LNCAP (cell line): Measurements from ENCODE around the gene HMCN2.

Experiments used
- CTCF ChIP-seq: fragments of 450-650 bp; IDR thresholded peaks from 2 replicates; pipeline ENCODE4 v1.5.1; 2017; ENCODE audit warnings: mild to moderate bottlenecking

HMCN2 gene

GRCh38 chr9:130291474-130291873 lies 25.9 kb downstream of the HMCN2 start:
- TF ChIP-seq CTCF, result no peak

GRCh38 chr9:130292106-130292505 lies 26.5 kb downstream of the HMCN2 start:
- TF ChIP-seq CTCF, result no peak

GRCh38 chr9:130294664-130295063 lies 29.1 kb downstream of the HMCN2 start:
- no peak for TF ChIP-seq CTCF

- TF ChIP-seq CTCF, result no peak
Measured at GRCh38 chr9:130295431-130295830, 29.9 kb downstream of the HMCN2 start.

- no peak for TF ChIP-seq CTCF
Measured at GRCh38 chr9:130295945-130296782, 30.6 kb downstream of the HMCN2 start.

GRCh38 chr9:130296783-130297055 lies 31.2 kb downstream of the HMCN2 start:
- TF ChIP-seq CTCF, result no peak

GRCh38 chr9:130297371-130297770 lies 31.8 kb downstream of the HMCN2 start:
- no peak for TF ChIP-seq CTCF
